HTR-8/SVneo (cell line): ENCODE results near the gene IGSF21.
A peak's percentile ranks its signal among the peaks of the same experiment; 100 is the strongest.

ENCODE experiments used
- DNase-seq: peaks from one replicate; pipeline ENCODE4 v3.0.0; 2011; ENCODE audit warnings: low spot score, mixed read lengths; ENCODE audit not compliant: insufficient read length
- FAIRE-seq: peaks from 2 replicates; lab custom pipeline; 2011; peaks lifted over from hg19 to GRCh38; lab: Jason Lieb, UNC

The IGSF21 gene

GRCh38 chr1:18170444-18170843 lies 62.8 kb downstream of the IGSF21 start:
- no peak for DNase-seq
- FAIRE-seq = no peak

- FAIRE-seq = no peak
Observed at GRCh38 chr1:18174037-18174436, 66.4 kb downstream of the IGSF21 start.

GRCh38 chr1:18175051-18175450 lies 67.5 kb downstream of the IGSF21 start:
- no peak for DNase-seq
- FAIRE-seq = no peak

More at GRCh38 chr1:18174037-18174436, 66.4 kb downstream of the IGSF21 start:
- DNase-seq = no peak

- no peak for FAIRE-seq
- DNase-seq = no peak
Observed at GRCh38 chr1:18175530-18176377, 68.2 kb downstream of the IGSF21 start.

- no peak for DNase-seq
- no peak for FAIRE-seq
Observed at GRCh38 chr1:18176619-18177018, 69.0 kb downstream of the IGSF21 start.

GRCh38 chr1:18178111-18178510 lies 70.5 kb downstream of the IGSF21 start:
- no peak for FAIRE-seq
- no peak for DNase-seq

- FAIRE-seq = no peak
Observed at GRCh38 chr1:18179009-18179408, 71.4 kb downstream of the IGSF21 start.

GRCh38 chr1:18182398-18183160 lies 75.0 kb downstream of the IGSF21 start:
- DNase-seq = peak; percentile 9
- no peak for FAIRE-seq

More at GRCh38 chr1:18179009-18179408, 71.4 kb downstream of the IGSF21 start:
- no peak for DNase-seq

- no peak for FAIRE-seq
- no peak for DNase-seq
Observed at GRCh38 chr1:18183533-18183932, 75.9 kb downstream of the IGSF21 start.

GRCh38 chr1:18187054-18187453 lies 79.5 kb downstream of the IGSF21 start:
- DNase-seq (no peak), FAIRE-seq (no peak)

GRCh38 chr1:18188820-18189517 lies 81.4 kb downstream of the IGSF21 start:
- DNase-seq (no peak), FAIRE-seq (no peak)

- DNase-seq (no peak), FAIRE-seq (no peak)
Observed at GRCh38 chr1:18190598-18190997, 83.0 kb downstream of the IGSF21 start.

GRCh38 chr1:18191037-18191436 lies 83.4 kb downstream of the IGSF21 start:
- DNase-seq (no peak), FAIRE-seq (no peak)

GRCh38 chr1:18191481-18192155 lies 84.0 kb downstream of the IGSF21 start:
- no peak for FAIRE-seq
- no peak for DNase-seq

- DNase-seq (no peak), FAIRE-seq (no peak)
Observed at GRCh38 chr1:18192182-18192581, 84.6 kb downstream of the IGSF21 start.

GRCh38 chr1:18192974-18193373 lies 85.4 kb downstream of the IGSF21 start:
- no peak for DNase-seq
- FAIRE-seq = no peak

- DNase-seq (no peak), FAIRE-seq (no peak)
Observed at GRCh38 chr1:18197299-18197698, 89.7 kb downstream of the IGSF21 start.

GRCh38 chr1:18198260-18198659 lies 90.7 kb downstream of the IGSF21 start:
- DNase-seq = no peak
- FAIRE-seq = no peak

- no peak for FAIRE-seq
- DNase-seq = no peak
Observed at GRCh38 chr1:18199462-18199861, 91.9 kb downstream of the IGSF21 start.

- DNase-seq = no peak
- no peak for FAIRE-seq
Observed at GRCh38 chr1:18200136-18200717, 92.6 kb downstream of the IGSF21 start.
